ENCODE data around the gene GJB6. TPM values are rescaled to one million over a fixed set of nuclear protein-coding genes. Genes with fewer than 3 reads are reported as not detected.

The GJB6 gene
- total and polyA plus RNA-seq, 2 donors (not counting 3 experiments of a cell fraction or from before 2014, with no cell fraction given), result not detected

- FAIRE-seq, result no peak
- ChIA-PET POLR2A (no interaction called here), CTCF (no interaction called here)
- no peak for DNase-seq (ENCODE audit: low read depth, low spot score)
- TF ChIP-seq MYC (IDR thresholded peaks at IDR 0.05; ENCODE audit: low read depth, low read length), result no peak
- TF ChIP-seq POLR2A (IDR thresholded peaks at IDR 0.05; ENCODE audit: low read depth, low read length), result no peak
- no peak for TF ChIP-seq EZH2 (IDR thresholded peaks at IDR 0.05; ENCODE audit: borderline replicate concordance, low read depth, low read length, severe bottlenecking)
- TF ChIP-seq, protein P1, sequence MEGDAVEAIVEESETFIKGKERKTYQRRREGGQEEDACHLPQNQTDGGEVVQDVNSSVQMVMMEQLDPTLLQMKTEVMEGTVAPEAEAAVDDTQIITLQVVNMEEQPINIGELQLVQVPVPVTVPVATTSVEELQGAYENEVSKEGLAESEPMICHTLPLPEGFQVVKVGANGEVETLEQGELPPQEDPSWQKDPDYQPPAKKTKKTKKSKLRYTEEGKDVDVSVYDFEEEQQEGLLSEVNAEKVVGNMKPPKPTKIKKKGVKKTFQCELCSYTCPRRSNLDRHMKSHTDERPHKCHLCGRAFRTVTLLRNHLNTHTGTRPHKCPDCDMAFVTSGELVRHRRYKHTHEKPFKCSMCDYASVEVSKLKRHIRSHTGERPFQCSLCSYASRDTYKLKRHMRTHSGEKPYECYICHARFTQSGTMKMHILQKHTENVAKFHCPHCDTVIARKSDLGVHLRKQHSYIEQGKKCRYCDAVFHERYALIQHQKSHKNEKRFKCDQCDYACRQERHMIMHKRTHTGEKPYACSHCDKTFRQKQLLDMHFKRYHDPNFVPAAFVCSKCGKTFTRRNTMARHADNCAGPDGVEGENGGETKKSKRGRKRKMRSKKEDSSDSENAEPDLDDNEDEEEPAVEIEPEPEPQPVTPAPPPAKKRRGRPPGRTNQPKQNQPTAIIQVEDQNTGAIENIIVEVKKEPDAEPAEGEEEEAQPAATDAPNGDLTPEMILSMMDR (IDR thresholded peaks at IDR 0.05; ENCODE audit: extremely low read depth in 1 of 2, insufficient read depth in 1 of 2, low read depth in 1 of 2, low read length in 2 of 2), result no peak
- no peak for TF ChIP-seq MAX (IDR thresholded peaks at IDR 0.05; ENCODE audit: insufficient read depth, insufficient read length)
- TF ChIP-seq FOS (IDR thresholded peaks at IDR 0.05; ENCODE audit: borderline replicate concordance, insufficient read depth, low read length), result no peak
- no peak for TF ChIP-seq GATA2 (IDR thresholded peaks at IDR 0.05; ENCODE audit: insufficient read depth, insufficient read length, low read depth, low read length)
- TF ChIP-seq POLR2AphosphoS5 (IDR thresholded peaks at IDR 0.05; ENCODE audit: insufficient read depth, low read depth, low read length), result no peak
- TF ChIP-seq JUN (IDR thresholded peaks at IDR 0.05; ENCODE audit: borderline replicate concordance, insufficient read depth, insufficient read length, low read depth), result no peak
- Histone ChIP-seq H3K79me2 (ENCODE audit: control insufficient read depth, insufficient read depth, low read length) (no peaks in the 10 kb centered on the region), H4K20me1 (replicated peaks; ENCODE audit: control insufficient read depth, extremely low read depth, insufficient read depth, low read length) (no peaks in the 10 kb centered on the region), H3K9ac (replicated peaks; ENCODE audit: extremely low read depth, insufficient read depth, low read length) (no peak overlapping the region), H3K27me3 (ENCODE audit: control insufficient read depth in 2 of 2, insufficient read depth in 2 of 2, low read length in 2 of 2) (peaks cover 4 to 7% of the 10 kb centered on the region in 2 experiments), H3K4me2 (ENCODE audit: insufficient read depth, low read length) (no peak overlapping the region), H3K4me1 (ENCODE audit: control insufficient read depth, extremely low read depth, insufficient read depth, low read length) (no peaks in the 10 kb centered on the region), H2AFZ (ENCODE audit: low read depth, low read length) (no peak overlapping the region), H3K9me1 (replicated peaks; ENCODE audit: control insufficient read depth, extremely low read depth, insufficient read depth, low read length) (no peaks in the 10 kb centered on the region), H3K27ac (ENCODE audit: insufficient read depth, low read depth, low read length) (no peak overlapping the region), H3K9me3 (replicated peaks; ENCODE audit: control insufficient read depth, insufficient read depth, low read length) (no peaks in the 10 kb centered on the region), H3K36me3 (ENCODE audit: control insufficient read depth in 2 of 2, extremely low read depth in 1 of 2, insufficient read depth in 2 of 2, low read length in 2 of 2) (no peaks in the 10 kb centered on the region), H3K4me3 (replicated peaks in 1 of 3; ENCODE audit: insufficient read depth in 1 of 3, low read depth in 1 of 3, low read length in 3 of 3) (no peak overlapping the region)
- dilution Hi-C loops (cut with MboI; ENCODE audit: extremely low pct_ligation_motif_present, low sequenced_read_pairs) (no loop called here), intact Hi-C loops (cut with micrococcal nuclease) (no loop called here)
- BruUV-seq (replicated peaks), result no TSS peak
Measured at GRCh38 chr13:20222553-20222952, 9.6 kb downstream of the GJB6 start.
